Measurements from ENCODE around the gene MCTP2.

- TF ChIP-seq REST (IDR thresholded peaks at IDR 0.05; ENCODE audit: insufficient read depth in 1 of 2, low read depth in 2 of 2, low read length in 1 of 2) (no peak), CTCF (IDR thresholded peaks at IDR 0.05) (no peak), SIN3A (IDR thresholded peaks at IDR 0.05; ENCODE audit: borderline replicate concordance, insufficient read depth, low read depth, low read length) (no peak), POLR2AphosphoS5 (IDR thresholded peaks at IDR 0.05; ENCODE audit: low read depth, low read length) (no peak), TCF7L2 (IDR thresholded peaks at IDR 0.05; ENCODE audit: low read depth, low read length) (no peak)
Observed at GRCh38 chr15:94277485-94277884, 46.1 kb downstream of the MCTP2 start.

Measured in Panc1 (cell line).